HG03159 (cell line): Measurements from ENCODE around the gene ZNF45.
"Not testable (repeated sequence)": the region's sequence is repeated elsewhere in the genome, so short reads cannot be mapped to it uniquely, and the experiment has no call there.

ENCODE experiments used
- ATAC-seq: cut with Tn5 transposase; IDR thresholded peaks from one replicate; pipeline ENCODE4 v1.9.1; 2021; ENCODE audit warnings: mild to moderate bottlenecking, moderate library complexity; ENCODE audit not compliant: unreplicated experiment

Gene ZNF45

DNA sequence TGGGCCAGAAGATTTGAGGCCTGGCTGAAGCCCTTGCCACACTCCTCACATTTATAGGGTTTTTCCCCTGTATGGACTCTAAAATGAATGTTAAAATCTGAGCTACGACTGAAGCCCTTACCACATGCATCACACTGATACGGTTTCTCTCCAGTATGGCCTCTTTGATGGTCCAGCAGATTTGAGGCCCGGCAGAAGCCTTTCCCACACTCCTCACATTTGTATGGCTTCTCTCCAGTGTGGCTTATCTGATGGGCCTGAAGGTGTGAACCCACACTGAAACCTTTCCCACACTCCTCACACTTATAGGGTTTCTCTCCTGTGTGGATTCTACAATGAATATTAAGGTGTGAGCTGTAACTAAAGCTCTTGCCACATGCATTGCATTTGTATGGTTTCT, 21.0 kb downstream of the ZNF45 start:
- ATAC-seq = no peak

DNA sequence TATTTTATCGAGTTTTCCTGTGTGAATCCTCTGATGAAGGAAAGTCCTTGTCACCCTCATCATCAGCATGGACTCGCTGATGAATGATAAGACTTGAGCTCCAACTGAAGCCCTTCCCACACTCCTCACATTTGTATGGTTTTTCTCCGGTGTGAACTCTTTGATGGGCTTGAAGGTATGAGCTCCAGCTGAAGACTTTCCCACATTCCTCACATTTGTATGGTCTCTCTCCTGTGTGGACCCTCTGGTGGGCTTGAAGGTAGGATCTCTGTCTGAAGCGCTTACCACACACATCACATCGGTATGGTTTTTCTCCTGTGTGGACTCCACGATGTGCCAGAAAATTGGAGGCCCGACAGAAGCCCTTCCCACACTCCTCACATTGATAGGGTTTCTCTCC, 21.7 kb downstream of the ZNF45 start:
- no peak for ATAC-seq

DNA sequence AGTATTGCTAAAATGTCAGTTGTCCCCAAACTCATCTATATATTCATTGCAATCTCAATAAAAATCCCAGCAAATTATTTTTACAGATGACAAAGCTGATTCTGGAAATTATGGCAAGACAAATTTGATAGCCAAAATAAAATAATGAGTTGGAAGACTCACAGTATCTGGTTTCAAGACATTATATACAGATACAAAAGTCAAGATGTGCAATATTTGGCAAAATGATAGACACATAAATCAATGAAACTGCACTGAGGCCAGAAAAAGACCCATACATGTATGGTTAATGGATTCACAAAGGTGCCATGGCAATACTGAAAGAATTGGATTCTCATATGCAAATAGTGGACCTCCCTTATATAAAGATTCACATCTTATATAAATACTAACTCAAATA, 24.2 kb downstream of the ZNF45 start:
- no peak for ATAC-seq

DNA sequence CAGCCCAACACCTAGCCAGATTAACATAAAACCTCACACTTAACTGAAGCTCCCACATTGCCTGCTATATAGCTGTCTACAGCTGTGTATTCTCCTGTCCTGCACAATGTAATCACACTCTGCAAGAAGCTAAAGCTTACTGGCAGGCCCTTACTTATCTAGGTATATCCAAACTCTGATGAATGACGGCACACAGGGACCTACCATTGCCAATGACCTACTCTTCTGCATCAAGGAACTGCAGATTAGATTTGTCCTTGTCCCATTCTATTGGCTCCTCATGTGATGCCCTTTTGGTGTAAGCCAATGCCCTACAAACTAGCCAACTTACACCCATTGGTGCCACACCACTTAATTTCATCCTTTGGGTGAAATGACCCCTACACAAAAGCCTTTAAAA, 26.4 kb downstream of the ZNF45 start:
- no peak for ATAC-seq

DNA sequence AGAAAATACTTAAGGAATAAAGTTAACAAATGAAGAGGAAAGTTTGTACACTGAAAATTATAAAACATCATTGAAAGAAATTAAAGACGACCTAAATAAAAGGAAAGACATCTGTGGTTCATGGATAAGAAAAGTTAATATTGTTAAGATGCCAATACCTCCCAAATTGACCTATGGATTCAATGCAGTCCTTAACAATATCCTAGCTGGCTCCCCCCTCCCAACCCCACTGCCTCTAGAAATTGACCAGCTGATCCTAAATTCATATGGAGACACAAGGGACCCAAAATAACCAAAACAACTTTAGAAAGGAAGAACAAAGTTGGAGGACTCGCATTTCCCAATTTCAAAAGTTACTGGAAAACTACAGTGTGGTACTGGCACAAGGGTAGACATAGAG, 28.3 kb downstream of the ZNF45 start:
- ATAC-seq = no peak

DNA sequence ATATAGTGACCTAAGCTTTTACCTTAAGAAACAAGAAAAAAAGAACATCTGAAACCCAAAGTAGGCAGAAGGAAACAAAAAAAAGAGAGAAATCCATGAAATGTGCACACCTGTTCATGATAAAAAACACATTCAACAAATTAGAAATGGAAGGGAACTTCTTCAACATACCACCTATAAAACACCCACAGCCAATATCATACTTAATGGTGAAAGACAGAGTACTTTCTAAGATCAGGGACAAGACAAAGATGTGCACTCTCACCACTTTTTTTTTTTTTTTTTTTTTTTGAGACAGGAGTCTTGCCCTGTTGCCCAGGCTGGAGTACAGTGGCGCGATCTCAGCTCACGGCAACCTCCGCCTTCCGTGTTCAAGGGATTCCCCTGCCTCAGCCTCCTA, 29.2 kb downstream of the ZNF45 start:
- no peak for ATAC-seq

DNA sequence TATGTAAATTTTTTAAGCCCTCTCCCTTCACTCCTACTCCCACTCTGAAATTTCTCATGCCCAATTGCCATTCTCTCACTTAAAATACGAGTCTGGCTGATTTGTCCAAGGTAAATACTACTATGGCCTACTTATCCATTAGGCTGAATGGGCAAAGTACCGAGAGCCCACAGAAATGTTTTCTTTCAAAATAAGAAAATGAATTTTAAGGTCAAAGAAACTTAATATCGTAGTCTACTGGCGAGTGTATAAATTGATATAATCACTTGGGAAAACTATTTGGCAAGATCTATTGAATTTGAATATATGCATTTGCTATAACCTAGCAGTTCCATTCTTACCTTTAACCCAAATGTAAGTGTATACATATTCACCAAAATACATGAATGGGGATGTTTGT, 32.7 kb downstream of the ZNF45 start:
- ATAC-seq = no peak

DNA sequence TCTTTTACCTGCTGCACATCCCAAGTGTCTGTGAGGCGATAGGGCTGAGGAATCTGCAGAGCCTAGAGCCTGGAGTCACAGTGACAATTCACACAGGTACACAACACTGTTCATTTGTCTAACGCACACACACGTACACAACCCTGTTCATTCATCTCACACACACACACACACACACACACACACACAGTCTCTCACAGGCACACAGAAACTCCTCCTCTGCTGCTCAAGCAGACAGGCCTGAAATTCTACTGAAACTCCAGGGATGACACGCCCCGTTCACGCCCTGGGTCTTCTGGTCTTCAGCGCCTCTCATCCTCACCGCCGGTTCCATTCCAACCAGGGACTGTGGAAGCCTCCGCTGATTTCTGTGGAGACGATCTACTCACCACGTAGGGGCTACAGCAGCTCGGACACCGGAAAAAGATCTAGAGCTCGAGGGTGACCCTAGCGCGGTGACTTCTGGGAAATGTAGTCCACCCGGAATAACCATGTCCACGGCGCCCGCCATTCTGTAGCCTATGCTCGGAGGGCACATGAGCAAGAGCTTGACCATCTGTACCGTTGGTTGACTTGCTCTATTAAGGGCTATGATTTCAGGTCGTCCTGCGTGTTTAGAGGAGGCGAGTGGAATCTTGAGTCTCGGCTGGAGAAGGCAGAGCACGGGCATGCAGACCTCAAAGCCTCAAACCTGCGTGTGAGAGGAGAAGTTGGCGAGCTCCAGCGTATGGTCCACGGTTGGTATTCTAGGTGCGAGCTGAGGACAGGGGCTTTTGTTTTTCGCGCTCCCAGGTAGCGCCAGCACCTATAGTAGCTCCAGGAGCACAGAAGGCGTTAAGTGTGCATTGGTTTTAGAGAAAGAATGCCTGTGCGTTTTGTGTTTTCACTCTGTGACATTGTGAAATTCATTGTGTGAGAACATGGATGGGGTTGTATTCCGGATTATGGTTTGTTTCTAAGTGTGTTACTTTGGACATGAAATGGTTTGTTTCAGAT, 33.4 kb downstream of the ZNF45 start:
- ATAC-seq = peak; percentile 98

DNA sequence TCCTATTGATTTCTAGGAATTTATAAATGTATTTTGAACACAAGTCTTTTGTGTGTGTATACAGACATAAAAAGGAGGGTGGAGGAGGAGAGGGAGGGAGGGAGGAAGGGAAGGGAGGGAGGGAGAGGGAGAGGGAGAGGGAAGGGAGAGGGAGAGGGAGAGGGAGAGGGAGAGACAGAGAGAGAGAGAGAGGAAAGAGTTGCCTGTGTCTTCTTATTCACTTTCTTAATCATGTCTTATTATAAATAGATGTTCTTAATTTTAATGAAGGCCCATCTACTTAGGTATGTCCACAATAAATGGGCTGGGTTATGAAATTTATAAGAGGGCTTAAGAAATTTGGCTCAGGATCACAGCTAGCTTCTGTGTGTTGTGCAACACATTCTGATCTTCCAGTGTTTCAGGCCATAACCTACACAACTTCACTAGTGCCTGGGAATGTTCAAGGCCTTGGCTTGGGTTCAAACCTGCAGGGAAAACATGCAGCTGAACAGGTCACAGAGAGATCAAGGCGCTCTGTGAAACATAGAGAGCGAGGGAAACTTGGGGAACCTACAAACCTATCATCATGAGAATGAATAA, 39.3 kb downstream of the ZNF45 start:
- no peak for ATAC-seq

DNA sequence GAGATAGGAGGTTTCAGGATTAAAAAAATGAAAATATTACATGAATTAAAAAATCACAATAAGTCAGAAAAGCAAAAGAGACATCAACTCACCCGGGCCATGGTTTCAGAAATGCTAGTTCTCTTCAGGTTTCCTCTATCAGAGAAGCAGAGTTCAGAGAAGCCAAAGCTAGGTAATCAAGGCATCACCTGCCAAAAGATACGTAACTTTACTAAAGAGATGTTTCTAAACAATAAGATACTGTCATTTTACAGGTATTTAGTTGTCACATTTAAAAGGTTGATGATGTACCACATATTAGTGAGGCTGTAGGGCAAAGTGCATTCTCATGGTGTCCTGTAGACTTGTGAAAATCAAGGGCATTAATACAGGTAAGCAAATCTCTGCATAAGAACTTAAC, 51.2 kb downstream of the ZNF45 start, which contains the start of gene ZNF404:
Gene ZNF404 (minus strand): TSS at position 101 of the 400 bp plus-strand sequence.
- ATAC-seq = no peak

DNA sequence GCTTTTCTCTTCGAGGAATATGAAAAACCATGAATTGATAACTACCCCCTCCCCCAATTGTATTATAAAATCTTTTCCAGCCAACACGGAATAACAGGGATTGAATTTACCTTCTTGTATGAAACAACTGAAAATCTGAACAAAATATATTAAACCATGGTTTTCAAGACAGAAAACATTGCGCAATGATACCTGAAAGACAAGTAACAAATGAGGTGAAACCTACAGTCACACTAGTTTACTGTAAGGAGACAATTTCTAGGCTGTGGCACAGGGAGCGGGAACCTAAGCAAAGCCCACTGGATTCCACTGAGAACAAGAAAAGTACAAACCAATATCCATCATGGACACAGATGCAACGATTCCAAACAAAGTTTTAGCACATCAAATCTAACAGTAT, 54.6 kb downstream of the ZNF45 start:
- ATAC-seq = no peak

DNA sequence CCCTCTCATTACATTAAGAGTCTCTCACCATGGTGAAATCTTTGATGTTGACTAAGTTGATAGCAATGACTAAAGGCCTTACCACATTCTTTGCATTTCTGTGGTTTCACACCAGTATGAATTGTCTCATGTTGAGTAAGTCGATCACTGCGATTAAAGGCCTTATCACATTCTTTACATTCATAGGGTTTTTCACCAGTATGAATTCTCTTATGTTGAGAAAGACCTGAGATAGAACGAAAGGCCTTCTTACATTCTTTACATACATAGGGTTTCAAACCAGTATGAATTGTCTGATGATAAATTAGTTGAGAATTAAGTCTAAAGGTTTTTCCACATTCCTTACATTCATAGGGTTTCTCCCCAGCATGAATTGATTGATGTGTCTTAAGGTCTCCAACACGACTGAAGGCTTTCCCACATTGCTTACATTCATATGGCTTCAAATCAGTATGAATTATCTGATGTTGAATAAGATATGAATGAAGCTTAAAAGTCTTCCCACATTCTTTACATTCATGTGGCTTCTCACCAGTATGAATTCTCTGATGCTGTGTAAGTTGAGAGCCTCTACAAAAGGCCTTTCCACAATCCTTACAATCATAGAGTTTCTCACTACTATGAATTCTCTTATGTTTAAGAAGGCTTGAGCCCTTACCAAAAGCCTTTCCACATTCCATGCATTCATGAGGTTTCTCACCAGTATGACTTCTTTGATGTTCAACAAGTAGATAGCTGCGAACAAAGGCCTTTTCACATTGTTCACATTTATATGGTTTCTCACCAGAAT, 62.3 kb downstream of the ZNF45 start:
- ATAC-seq = no peak

DNA sequence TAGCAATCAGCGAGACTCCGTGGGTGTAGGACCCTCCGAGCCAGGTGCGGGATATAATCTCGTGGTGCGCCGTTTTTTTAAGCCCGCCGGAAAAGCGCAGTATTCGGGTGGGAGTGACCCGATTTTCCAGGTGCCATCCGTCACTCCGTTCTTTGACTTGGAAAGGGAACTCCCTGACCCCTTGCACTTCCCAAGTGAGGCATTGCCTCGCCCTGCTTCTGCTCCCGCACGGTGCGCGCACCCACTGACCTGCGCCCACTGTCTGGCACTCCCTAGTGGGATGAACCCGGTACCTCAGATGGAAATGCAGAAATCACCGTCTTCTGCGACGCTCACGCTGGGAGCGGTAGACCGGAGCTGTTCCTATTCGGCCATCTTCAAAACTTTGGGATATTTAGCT, 68.2 kb downstream of the ZNF45 start:
- ATAC-seq = not testable (repeated sequence)
